Keratinocyte (primary cell): ENCODE measurements around the gene ZNF83.

ENCODE experiments used
- EZH2 ChIP-seq: IDR thresholded peaks from one replicate; pipeline ENCODE4 v1.6.1; 2012; ENCODE audit warnings: inconsistent platforms, mild to moderate bottlenecking, low read length, moderate library complexity
- TF ChIP-seq, protein P1 (sequence below), 3 experiments: IDR thresholded peaks in 1 of 3; conservative IDR thresholded peaks in 1 of 3; optimal IDR thresholded peaks in 1 of 3; 2 replicates in 2 of 3; 3 replicates in 1 of 3; pipeline versions ENCODE3 to v1.5.1; 2011; ENCODE audit warnings: low read length in 3 of 3, mild to moderate bottlenecking in 3 of 3, moderate library complexity in 2 of 3, control low read depth in 1 of 3, inconsistent platforms in 1 of 3; ENCODE audit not compliant: insufficient read depth in 2 of 3; ENCODE audit errors: extremely low read depth in 1 of 3

DNA sequence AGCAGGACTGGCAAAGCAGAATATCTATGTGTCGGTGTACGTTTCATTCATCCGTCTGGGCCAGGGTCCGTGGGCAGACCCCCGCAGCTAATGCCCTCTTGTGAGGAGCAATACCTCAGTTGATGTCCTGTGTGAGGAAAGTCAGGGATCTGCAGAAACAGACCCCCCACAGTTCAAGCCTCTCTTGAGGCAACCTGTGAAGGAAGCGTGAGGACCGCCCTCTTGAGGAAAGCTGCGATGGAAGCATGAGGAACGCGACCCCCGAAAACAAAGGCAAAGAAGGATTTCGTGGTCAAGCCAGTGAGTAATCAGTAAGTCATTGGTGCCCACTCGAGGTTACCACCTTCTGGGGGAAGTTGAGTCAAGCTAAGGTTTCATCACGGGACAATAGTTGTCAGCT, 20.9 kb upstream of the ZNF83 start:
- TF ChIP-seq, protein P1, sequence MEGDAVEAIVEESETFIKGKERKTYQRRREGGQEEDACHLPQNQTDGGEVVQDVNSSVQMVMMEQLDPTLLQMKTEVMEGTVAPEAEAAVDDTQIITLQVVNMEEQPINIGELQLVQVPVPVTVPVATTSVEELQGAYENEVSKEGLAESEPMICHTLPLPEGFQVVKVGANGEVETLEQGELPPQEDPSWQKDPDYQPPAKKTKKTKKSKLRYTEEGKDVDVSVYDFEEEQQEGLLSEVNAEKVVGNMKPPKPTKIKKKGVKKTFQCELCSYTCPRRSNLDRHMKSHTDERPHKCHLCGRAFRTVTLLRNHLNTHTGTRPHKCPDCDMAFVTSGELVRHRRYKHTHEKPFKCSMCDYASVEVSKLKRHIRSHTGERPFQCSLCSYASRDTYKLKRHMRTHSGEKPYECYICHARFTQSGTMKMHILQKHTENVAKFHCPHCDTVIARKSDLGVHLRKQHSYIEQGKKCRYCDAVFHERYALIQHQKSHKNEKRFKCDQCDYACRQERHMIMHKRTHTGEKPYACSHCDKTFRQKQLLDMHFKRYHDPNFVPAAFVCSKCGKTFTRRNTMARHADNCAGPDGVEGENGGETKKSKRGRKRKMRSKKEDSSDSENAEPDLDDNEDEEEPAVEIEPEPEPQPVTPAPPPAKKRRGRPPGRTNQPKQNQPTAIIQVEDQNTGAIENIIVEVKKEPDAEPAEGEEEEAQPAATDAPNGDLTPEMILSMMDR (optimal IDR thresholded peaks at IDR 0.05 in 1 of 3, IDR thresholded peaks at IDR 0.05 in 1 of 3, conservative IDR thresholded peaks at IDR 0.05 in 1 of 3; ENCODE audit: extremely low read depth in 1 of 3, insufficient read depth in 2 of 3, low read length in 3 of 3) = no peak
- TF ChIP-seq EZH2 = no peak
